GM23338 (cell line): Measurements from ENCODE around the gene SBF2. TPM values are rescaled to one million over a fixed set of nuclear protein-coding genes. Genes with fewer than 3 reads are reported as not detected.

Experiments
- ATAC-seq: fragments of 200-7000 bp; cut with Tn5 transposase; 3 replicates; pipeline ENCODE4 v1.9.1; 2020
- DNase-seq: peaks from one replicate; pipeline ENCODE4 v3.0.0-alpha.2; 2015; ENCODE audit warnings: low spot score
- H2AFZ ChIP-seq: fragments of 200-600 bp; sonication (generic); 2 replicates; pipeline ENCODE4 v1.8.0; 2016; ENCODE audit warnings: antibody characterized with exemption, mild to moderate bottlenecking, moderate library complexity
- H3F3A ChIP-seq: fragments of 200-600 bp; sonication (generic); replicated peaks from 2 replicates; pipeline ENCODE4 v1.8.0; 2017; ENCODE audit warnings: antibody characterized with exemption, mixed run types, low read depth
- H3K27ac ChIP-seq: fragments of 200-600 bp; sonication (generic); 2 replicates; pipeline ENCODE4 v1.6.1; 2016; ENCODE audit warnings: low read depth
- H3K27me3 ChIP-seq: fragments of 200-600 bp; sonication (generic); 2 replicates; pipeline ENCODE4 v1.8.0; 2016; ENCODE audit warnings: mild to moderate bottlenecking, mixed run types, moderate library complexity; ENCODE audit not compliant: insufficient read depth
- H3K36me3 ChIP-seq: fragments of 200-600 bp; sonication (generic); 2 replicates; pipeline ENCODE4 v1.8.0; 2016; ENCODE audit warnings: mild to moderate bottlenecking; ENCODE audit not compliant: insufficient read depth
- H3K4me1 ChIP-seq: fragments of 200-600 bp; sonication (generic); 2 replicates; pipeline ENCODE4 v1.8.0; 2016; ENCODE audit warnings: mild to moderate bottlenecking, moderate library complexity; ENCODE audit not compliant: insufficient read depth
- H3K4me2 ChIP-seq: fragments of 200-600 bp; sonication (generic); 2 replicates; pipeline ENCODE4 v1.7.1; 2017; ENCODE audit warnings: mixed run types
- H3K4me3 ChIP-seq: fragments of 200-600 bp; sonication (generic); 2 replicates; pipeline ENCODE4 v1.6.1; 2016; ENCODE audit warnings: mixed run types
- H3K79me2 ChIP-seq: fragments of 200-600 bp; sonication (generic); replicated peaks from 2 replicates; pipeline ENCODE4 v1.8.0; 2017; ENCODE audit warnings: mild to moderate bottlenecking; ENCODE audit not compliant: insufficient read depth
- H3K9me2 ChIP-seq: fragments of 200-600 bp; sonication (generic); 2 replicates; pipeline ENCODE4 v1.8.0; 2017; ENCODE audit not compliant: insufficient read depth
- H4K20me1 ChIP-seq: fragments of 200-600 bp; sonication (generic); replicated peaks from 2 replicates; pipeline ENCODE4 v1.8.0; 2017; ENCODE audit warnings: mild to moderate bottlenecking; ENCODE audit not compliant: insufficient read depth
- H3K27ac Mint-ChIP-seq: 2 replicates; pipeline ENCODE4 v1.8.0; 2020; ENCODE audit warnings: inconsistent platforms, mild to moderate bottlenecking, moderate library complexity, mixed read lengths
- H3K27me3 Mint-ChIP-seq: 3 replicates; pipeline ENCODE4 v1.8.0; 2022; ENCODE audit warnings: low read depth, mild to moderate bottlenecking, moderate library complexity, mixed read lengths, inconsistent platforms; ENCODE audit not compliant: insufficient read depth, poor library complexity
- H3K36me3 Mint-ChIP-seq: 3 replicates; pipeline ENCODE4 v1.8.0; 2021; ENCODE audit warnings: low read depth, mild to moderate bottlenecking, inconsistent platforms, moderate library complexity, mixed read lengths
- H3K4me1 Mint-ChIP-seq: 3 replicates; pipeline ENCODE4 v1.8.0; 2020; ENCODE audit warnings: mild to moderate bottlenecking, inconsistent platforms, mixed read lengths
- H3K4me3 Mint-ChIP-seq: 3 replicates; pipeline ENCODE4 v1.8.0; 2021; ENCODE audit warnings: moderate library complexity, mild to moderate bottlenecking, inconsistent platforms, mixed read lengths
- H3K9me3 Mint-ChIP-seq: 3 replicates; pipeline ENCODE4 v1.8.0; 2020; ENCODE audit warnings: moderate library complexity, mild to moderate bottlenecking, inconsistent platforms, mixed read lengths
- CREB1 ChIP-seq: fragments of 250-450 bp; sonication (Bioruptor Pico); IDR thresholded peaks from 2 replicates; pipeline ENCODE4 v1.5.0; 2020; ENCODE audit warnings: low read depth, mild to moderate bottlenecking, moderate library complexity
- EZH2 ChIP-seq: fragments of 200-600 bp; sonication (generic); IDR thresholded peaks from one replicate; pipeline ENCODE4 v1.8.0; 2017; ENCODE audit warnings: antibody characterized with exemption, mild to moderate bottlenecking, low read depth; ENCODE audit not compliant: unreplicated experiment
- EZH2phosphoT487 ChIP-seq: fragments of 200-600 bp; sonication (generic); IDR thresholded peaks from one replicate; pipeline ENCODE4 v1.8.1; 2018; ENCODE audit warnings: antibody characterized with exemption; ENCODE audit not compliant: unreplicated experiment
- JUNB ChIP-seq: IDR thresholded peaks from one replicate; pipeline ENCODE4 v1.6.1; 2016; ENCODE audit warnings: antibody characterized with exemption; ENCODE audit not compliant: unreplicated experiment
- NANOG ChIP-seq: IDR thresholded peaks from 2 replicates; pipeline ENCODE4 v1.6.1; 2016; ENCODE audit warnings: antibody characterized with exemption, borderline replicate concordance
- POLR2AphosphoS5 ChIP-seq: IDR thresholded peaks from 2 replicates; pipeline ENCODE4 v1.6.1; 2016; ENCODE audit warnings: antibody characterized with exemption, low read depth
- STAT1 ChIP-seq: IDR thresholded peaks from one replicate; pipeline ENCODE4 v1.6.1; 2016; ENCODE audit warnings: antibody characterized with exemption; ENCODE audit not compliant: unreplicated experiment
- ZNF114 ChIP-seq: fragments of 250-450 bp; sonication (Bioruptor Pico); IDR thresholded peaks from 2 replicates; pipeline ENCODE4 v1.5.0; 2020; ENCODE audit warnings: mild to moderate bottlenecking, moderate library complexity
- ZNF331 ChIP-seq: fragments of 250-450 bp; sonication (Bioruptor Pico); IDR thresholded peaks from 2 replicates; pipeline ENCODE4 v1.5.0; 2020; ENCODE audit warnings: low read depth, mild to moderate bottlenecking, moderate library complexity
- polyA plus RNA-seq: library from polyadenylated mRNA; unstranded; fragments of >200 nt; fragmentation: Nextera tagmentation; extraction: Ambion mirVana; gene quantifications from 2 replicates; pipeline ENCODE4 v1.2.1, GENCODE V29; 2016
- total RNA-seq: library from RNA; depleted of rRNA; stranded (reverse); fragments of >200 nt; shearing (Covaris generic); gene quantifications from 2 replicates; pipeline ENCODE4 v1.2.3, GENCODE V29; 2014
- TF ChIP-seq, protein P1 (sequence below): fragments of 250-450 bp; sonication (Bioruptor Pico); IDR thresholded peaks from 2 replicates; pipeline ENCODE4 v1.5.0; 2020; ENCODE audit warnings: mild to moderate bottlenecking, moderate library complexity
- TF ChIP-seq, protein P2 (sequence below): IDR thresholded peaks from one replicate; pipeline ENCODE4 v1.6.1; 2018; ENCODE audit warnings: antibody characterized with exemption; ENCODE audit not compliant: unreplicated experiment
- TF ChIP-seq, protein P3 (sequence below), 2 experiments: fragments of 200-600 bp in 1 of 2; sonication (generic) in 1 of 2; conservative IDR thresholded peaks; 2 replicates each; pipeline versions ENCODE4 v1.5.1 to v1.6.1; 2016 to 2017; ENCODE audit warnings: antibody characterized with exemption in 2 of 2, low read depth in 2 of 2, mild to moderate bottlenecking in 2 of 2, moderate library complexity in 1 of 2
- TF ChIP-seq, protein P4 (sequence below): IDR thresholded peaks from 2 replicates; pipeline ENCODE4 v1.6.1; 2016; ENCODE audit warnings: antibody characterized with exemption

Gene SBF2
- total and polyA plus RNA-seq, 2 experiments from 2014 or later, result 25.6 to 53.5 TPM

- TF ChIP-seq, protein P1, sequence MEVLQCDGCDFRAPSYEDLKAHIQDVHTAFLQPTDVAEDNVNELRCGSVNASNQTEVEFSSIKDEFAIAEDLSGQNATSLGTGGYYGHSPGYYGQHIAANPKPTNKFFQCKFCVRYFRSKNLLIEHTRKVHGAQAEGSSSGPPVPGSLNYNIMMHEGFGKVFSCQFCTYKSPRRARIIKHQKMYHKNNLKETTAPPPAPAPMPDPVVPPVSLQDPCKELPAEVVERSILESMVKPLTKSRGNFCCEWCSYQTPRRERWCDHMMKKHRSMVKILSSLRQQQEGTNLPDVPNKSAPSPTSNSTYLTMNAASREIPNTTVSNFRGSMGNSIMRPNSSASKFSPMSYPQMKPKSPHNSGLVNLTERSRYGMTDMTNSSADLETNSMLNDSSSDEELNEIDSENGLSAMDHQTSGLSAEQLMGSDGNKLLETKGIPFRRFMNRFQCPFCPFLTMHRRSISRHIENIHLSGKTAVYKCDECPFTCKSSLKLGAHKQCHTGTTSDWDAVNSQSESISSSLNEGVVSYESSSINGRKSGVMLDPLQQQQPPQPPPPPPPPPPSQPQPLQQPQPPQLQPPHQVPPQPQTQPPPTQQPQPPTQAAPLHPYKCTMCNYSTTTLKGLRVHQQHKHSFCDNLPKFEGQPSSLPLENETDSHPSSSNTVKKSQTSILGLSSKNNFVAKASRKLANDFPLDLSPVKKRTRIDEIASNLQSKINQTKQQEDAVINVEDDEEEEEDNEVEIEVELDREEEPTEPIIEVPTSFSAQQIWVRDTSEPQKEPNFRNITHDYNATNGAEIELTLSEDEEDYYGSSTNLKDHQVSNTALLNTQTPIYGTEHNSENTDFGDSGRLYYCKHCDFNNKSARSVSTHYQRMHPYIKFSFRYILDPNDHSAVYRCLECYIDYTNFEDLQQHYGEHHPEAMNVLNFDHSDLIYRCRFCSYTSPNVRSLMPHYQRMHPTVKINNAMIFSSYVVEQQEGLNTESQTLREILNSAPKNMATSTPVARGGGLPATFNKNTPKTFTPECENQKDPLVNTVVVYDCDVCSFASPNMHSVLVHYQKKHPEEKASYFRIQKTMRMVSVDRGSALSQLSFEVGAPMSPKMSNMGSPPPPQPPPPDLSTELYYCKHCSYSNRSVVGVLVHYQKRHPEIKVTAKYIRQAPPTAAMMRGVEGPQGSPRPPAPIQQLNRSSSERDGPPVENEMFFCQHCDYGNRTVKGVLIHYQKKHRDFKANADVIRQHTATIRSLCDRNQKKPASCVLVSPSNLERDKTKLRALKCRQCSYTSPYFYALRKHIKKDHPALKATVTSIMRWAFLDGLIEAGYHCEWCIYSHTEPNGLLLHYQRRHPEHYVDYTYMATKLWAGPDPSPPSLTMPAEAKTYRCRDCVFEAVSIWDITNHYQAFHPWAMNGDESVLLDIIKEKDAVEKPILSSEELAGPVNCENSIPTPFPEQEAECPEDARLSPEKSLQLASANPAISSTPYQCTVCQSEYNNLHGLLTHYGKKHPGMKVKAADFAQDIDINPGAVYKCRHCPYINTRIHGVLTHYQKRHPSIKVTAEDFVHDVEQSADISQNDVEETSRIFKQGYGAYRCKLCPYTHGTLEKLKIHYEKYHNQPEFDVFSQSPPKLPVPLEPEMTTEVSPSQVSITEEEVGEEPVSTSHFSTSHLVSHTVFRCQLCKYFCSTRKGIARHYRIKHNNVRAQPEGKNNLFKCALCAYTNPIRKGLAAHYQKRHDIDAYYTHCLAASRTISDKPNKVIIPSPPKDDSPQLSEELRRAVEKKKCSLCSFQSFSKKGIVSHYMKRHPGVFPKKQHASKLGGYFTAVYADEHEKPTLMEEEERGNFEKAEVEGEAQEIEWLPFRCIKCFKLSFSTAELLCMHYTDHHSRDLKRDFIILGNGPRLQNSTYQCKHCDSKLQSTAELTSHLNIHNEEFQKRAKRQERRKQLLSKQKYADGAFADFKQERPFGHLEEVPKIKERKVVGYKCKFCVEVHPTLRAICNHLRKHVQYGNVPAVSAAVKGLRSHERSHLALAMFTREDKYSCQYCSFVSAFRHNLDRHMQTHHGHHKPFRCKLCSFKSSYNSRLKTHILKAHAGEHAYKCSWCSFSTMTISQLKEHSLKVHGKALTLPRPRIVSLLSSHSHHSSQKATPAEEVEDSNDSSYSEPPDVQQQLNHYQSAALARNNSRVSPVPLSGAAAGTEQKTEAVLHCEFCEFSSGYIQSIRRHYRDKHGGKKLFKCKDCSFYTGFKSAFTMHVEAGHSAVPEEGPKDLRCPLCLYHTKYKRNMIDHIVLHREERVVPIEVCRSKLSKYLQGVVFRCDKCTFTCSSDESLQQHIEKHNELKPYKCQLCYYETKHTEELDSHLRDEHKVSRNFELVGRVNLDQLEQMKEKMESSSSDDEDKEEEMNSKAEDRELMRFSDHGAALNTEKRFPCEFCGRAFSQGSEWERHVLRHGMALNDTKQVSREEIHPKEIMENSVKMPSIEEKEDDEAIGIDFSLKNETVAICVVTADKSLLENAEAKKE (CRISPR knock-in tag), result no peak
These were observed 31.4 kb upstream of the SBF2 start (continued) for GRCh38 chr11:10325277-10326011.

DNA sequence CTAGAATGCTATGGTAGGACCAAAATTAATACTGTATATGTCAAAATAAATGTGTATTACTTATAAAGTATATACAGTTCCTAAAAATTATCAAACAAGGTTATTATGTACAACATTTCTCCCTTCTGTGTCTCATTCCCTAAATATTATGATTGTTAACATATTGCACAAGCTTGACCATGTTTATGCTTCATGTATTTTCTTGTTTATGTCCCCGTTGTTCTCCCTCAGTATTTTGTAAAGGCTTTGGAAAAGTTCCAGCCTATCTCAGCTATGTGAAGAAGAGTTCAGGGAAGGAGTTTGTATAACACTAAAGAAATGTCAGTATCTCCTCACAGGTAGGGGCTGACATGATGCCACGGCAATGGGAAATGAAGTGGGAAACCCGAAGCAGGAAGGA, 30.5 kb upstream of the SBF2 start:
- H3K4me1 Mint-ChIP-seq, result peaks cover 34% of the 10 kb centered on the region
- H3K36me3 Mint-ChIP-seq, result no peaks in the 10 kb centered on the region
- H3K4me3 ChIP-seq, result no peak overlapping the region
- no peak overlapping the region for H2AFZ ChIP-seq
- no peak for DNase-seq
- no peak overlapping the region for H3K27ac Mint-ChIP-seq
- TF ChIP-seq, protein P2, sequence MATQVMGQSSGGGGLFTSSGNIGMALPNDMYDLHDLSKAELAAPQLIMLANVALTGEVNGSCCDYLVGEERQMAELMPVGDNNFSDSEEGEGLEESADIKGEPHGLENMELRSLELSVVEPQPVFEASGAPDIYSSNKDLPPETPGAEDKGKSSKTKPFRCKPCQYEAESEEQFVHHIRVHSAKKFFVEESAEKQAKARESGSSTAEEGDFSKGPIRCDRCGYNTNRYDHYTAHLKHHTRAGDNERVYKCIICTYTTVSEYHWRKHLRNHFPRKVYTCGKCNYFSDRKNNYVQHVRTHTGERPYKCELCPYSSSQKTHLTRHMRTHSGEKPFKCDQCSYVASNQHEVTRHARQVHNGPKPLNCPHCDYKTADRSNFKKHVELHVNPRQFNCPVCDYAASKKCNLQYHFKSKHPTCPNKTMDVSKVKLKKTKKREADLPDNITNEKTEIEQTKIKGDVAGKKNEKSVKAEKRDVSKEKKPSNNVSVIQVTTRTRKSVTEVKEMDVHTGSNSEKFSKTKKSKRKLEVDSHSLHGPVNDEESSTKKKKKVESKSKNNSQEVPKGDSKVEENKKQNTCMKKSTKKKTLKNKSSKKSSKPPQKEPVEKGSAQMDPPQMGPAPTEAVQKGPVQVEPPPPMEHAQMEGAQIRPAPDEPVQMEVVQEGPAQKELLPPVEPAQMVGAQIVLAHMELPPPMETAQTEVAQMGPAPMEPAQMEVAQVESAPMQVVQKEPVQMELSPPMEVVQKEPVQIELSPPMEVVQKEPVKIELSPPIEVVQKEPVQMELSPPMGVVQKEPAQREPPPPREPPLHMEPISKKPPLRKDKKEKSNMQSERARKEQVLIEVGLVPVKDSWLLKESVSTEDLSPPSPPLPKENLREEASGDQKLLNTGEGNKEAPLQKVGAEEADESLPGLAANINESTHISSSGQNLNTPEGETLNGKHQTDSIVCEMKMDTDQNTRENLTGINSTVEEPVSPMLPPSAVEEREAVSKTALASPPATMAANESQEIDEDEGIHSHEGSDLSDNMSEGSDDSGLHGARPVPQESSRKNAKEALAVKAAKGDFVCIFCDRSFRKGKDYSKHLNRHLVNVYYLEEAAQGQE, result no peak
- no peak for TF ChIP-seq EZH2phosphoT487
- no peak for TF ChIP-seq CREB1 (CRISPR knock-in tag)
- no peak for TF ChIP-seq NANOG
- TF ChIP-seq ZNF114 (CRISPR knock-in tag), result no peak
- TF ChIP-seq ZNF331 (CRISPR knock-in tag), result no peak
- TF ChIP-seq, protein P3, sequence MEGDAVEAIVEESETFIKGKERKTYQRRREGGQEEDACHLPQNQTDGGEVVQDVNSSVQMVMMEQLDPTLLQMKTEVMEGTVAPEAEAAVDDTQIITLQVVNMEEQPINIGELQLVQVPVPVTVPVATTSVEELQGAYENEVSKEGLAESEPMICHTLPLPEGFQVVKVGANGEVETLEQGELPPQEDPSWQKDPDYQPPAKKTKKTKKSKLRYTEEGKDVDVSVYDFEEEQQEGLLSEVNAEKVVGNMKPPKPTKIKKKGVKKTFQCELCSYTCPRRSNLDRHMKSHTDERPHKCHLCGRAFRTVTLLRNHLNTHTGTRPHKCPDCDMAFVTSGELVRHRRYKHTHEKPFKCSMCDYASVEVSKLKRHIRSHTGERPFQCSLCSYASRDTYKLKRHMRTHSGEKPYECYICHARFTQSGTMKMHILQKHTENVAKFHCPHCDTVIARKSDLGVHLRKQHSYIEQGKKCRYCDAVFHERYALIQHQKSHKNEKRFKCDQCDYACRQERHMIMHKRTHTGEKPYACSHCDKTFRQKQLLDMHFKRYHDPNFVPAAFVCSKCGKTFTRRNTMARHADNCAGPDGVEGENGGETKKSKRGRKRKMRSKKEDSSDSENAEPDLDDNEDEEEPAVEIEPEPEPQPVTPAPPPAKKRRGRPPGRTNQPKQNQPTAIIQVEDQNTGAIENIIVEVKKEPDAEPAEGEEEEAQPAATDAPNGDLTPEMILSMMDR (conservative IDR thresholded peaks at IDR 0.05; ENCODE audit: low read depth in 2 of 2), result no peak
- no peak for TF ChIP-seq POLR2AphosphoS5
- no peak for TF ChIP-seq EZH2
- TF ChIP-seq STAT1, result no peak
- TF ChIP-seq, protein P4, sequence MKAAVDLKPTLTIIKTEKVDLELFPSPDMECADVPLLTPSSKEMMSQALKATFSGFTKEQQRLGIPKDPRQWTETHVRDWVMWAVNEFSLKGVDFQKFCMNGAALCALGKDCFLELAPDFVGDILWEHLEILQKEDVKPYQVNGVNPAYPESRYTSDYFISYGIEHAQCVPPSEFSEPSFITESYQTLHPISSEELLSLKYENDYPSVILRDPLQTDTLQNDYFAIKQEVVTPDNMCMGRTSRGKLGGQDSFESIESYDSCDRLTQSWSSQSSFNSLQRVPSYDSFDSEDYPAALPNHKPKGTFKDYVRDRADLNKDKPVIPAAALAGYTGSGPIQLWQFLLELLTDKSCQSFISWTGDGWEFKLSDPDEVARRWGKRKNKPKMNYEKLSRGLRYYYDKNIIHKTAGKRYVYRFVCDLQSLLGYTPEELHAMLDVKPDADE, result no peak
- TF ChIP-seq JUNB, result no peak
- H3K27ac ChIP-seq, result no peak overlapping the region
- H3K4me3 Mint-ChIP-seq, result no peak overlapping the region
- no peaks in the 10 kb centered on the region for H3K9me3 Mint-ChIP-seq
- peaks cover 23% of the 10 kb centered on the region for H3K9me2 ChIP-seq
- H3K27me3 Mint-ChIP-seq, result peaks cover 9% of the 10 kb centered on the region
- H3K27me3 ChIP-seq, result no peaks in the 10 kb centered on the region
- ATAC-seq, result no peak
- no peaks in the 10 kb centered on the region for H3F3A ChIP-seq
- no peak overlapping the region for H3K4me2 ChIP-seq
- no peaks in the 10 kb centered on the region for H3K36me3 ChIP-seq
- no peaks in the 10 kb centered on the region for H3K79me2 ChIP-seq
- H4K20me1 ChIP-seq, result no peaks in the 10 kb centered on the region
- peaks cover 24% of the 10 kb centered on the region for H3K4me1 ChIP-seq
